HG03045 (cell line): ENCODE measurements around the gene NPRL2.
"Not testable (repeated sequence)": the region's sequence is repeated elsewhere in the genome, so short reads cannot be mapped to it uniquely, and the experiment has no call there.

ENCODE experiments used
- ATAC-seq: cut with Tn5 transposase; IDR thresholded peaks from one replicate; pipeline ENCODE4 v1.9.1; 2021; ENCODE audit warnings: mild to moderate bottlenecking, moderate library complexity; ENCODE audit not compliant: unreplicated experiment

NPRL2 gene

GRCh38 chr3:50314816-50315215 is 35.8 kb downstream of the NPRL2 start:
- ATAC-seq: no peak

GRCh38 chr3:50314342-50314741 is 36.2 kb downstream of the NPRL2 start:
- ATAC-seq: no peak

GRCh38 chr3:50312041-50312440 is 38.5 kb downstream of the NPRL2 start:
- ATAC-seq: not testable (repeated sequence)

GRCh38 chr3:50304601-50305000 is 46.0 kb downstream of the NPRL2 start:
- no peak for ATAC-seq

GRCh38 chr3:50303013-50303815 is 47.4 kb downstream of the NPRL2 start, which contains the start of gene HYAL1:
Gene HYAL1 (minus strand): TSS chr3:50303574. CDS start chr3:50302956, 618 bp downstream.
- ATAC-seq: no peak

GRCh38 chr3:50302095-50303012 is 48.2 kb downstream of the NPRL2 start:
- no peak for ATAC-seq

- ATAC-seq: no peak
These were observed 49.8 kb downstream of the NPRL2 start for GRCh38 chr3:50300681-50301254.

GRCh38 chr3:50299929-50300680 is 50.5 kb downstream of the NPRL2 start:
- no peak for ATAC-seq

GRCh38 chr3:50299638-50299928 is 51.0 kb downstream of the NPRL2 start:
- ATAC-seq: no peak

GRCh38 chr3:50298836-50299637 is 51.5 kb downstream of the NPRL2 start, which contains the start of the genes HYAL3 and NAA80:
Gene HYAL3 (minus strand): TSS chr3:50299405. CDS start chr3:50295602, 3,803 bp downstream.
Gene NAA80 (minus strand): TSS chr3:50299405. CDS start chr3:50297463, 1,942 bp downstream.
- ATAC-seq: peak; percentile 81

GRCh38 chr3:50297896-50298725 is 52.5 kb downstream of the NPRL2 start:
- ATAC-seq: no peak

GRCh38 chr3:50297384-50297775 is 53.2 kb downstream of the NPRL2 start:
- ATAC-seq: no peak
